ENCODE data around the gene CCNA2.

Gene CCNA2

DNA sequence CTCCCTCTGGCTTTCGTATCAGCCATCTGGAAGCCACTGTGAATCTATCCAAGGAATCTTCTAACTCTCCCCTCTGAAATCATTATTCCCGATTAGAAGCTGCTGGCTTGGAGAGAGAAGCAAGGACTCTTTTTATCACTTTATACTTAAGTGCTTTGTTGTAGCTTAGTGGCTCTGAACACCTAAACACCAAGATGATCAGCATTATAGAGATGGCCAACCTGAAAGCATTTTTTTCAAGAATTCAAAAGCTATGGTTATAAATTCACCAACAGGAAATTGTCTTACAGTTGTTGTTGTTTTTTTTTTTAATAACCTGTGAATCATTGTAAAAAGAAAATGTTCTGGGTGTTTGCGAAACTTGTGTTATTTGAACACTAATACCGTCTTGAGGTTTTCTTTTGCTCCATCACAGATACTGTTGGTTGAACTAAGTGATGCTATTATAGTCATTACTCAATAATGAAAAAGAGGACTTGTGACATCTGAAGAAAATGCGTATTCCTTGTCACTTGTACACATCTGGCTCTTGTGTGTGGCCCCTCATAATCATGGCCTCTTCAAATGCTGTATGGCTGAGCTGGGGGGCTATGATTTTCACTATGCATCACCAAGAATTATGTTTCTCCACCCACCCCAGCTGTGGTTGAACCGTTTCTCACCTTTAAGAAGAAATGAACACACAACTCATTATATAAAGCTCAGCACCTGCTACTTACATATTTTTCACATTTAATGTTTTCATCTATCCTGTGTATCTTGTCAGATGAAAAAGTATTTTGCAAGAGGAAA lies 46.9 kb downstream of the CCNA2 start:
- DNase-seq (ENCODE audit: low spot score), result no peak

DNA sequence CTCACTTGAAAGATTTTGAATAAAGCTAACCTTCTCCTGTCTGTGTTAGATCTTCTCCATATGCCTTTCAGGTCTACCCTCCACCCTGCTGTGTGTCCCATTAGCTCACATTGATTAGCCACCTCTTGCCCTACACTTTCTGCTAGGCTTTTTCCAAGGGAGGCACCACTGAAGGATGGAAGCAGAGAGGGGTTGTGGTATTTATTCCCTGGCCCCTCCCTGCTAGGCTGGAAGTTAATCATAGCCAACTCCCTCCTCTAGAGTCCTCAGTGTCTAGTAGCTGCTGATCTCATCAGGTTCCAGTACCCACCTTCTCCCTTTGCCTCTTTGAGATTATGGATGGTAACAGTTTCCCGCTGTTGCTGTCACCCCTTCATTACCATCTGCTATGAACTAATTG lies 49.8 kb downstream of the CCNA2 start:
- DNase-seq (ENCODE audit: low spot score), result no peak

DNA sequence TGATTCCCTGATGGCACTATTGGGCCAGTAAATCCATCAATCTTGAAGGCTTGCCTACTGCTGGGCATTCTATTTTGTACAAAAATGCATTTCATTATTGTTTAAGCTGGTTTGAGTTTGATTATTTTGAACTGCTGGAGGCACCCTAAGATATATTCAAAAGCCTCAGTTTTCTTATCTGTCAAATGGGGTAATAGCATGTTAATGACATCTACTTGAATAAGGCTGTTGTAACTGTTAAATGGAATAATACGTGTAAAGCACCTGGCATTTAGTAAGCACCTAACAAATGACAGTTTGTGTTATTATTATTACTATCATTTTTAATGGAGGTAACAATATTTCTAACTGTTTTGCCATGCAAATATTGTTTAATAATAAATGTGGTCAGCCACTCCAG lies 51.8 kb downstream of the CCNA2 start:
- DNase-seq (ENCODE audit: low spot score), result no peak

DNA sequence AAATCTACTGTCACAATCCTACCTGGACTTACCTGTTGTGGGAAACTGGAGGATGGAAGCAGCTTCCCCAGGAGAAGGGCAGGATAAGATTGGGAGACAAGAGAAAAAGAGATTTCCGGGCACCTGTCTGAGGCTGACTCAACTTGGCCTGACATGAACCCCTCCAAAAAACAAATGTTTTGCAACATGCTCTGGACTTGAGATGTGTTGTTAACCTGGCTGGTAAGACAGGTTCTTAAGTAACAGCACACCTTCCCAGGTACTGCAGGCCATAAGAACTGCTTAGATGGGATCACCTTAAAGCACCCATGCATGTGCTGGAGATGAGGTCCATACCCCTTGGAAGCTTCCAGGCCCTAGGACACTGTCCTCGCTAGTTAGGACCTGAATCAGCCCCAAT lies 54.3 kb downstream of the CCNA2 start:
- DNase-seq (ENCODE audit: low spot score), result no peak

DNA sequence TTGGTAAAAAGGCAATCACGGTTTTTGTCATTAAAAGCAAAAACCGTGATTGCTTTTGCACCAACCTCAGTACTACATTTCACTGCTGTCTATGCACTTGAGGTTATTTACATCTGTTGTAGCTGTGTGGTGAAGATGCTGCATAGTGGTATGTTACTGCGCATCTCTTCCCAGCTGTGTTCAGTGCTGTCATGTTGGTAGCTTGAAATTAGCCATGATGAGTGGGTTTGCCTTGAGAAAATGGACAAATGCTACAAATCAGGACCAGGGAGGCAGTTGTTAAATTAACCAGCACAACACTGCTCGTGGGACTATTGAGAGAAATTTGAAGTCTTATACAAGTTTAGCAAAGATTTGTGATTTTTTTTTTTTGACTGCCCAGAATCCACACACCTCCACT lies 56.5 kb downstream of the CCNA2 start:
- DNase-seq (ENCODE audit: low spot score), result no peak

Data from putamen (tissue), 1 donor.